GM10266 (cell line): Measurements from ENCODE around the gene OR52K2.

ENCODE experiments used
- DNase-seq: peaks from one replicate; pipeline ENCODE4 v3.0.0; 2012; ENCODE audit errors: extremely low spot score
- TF ChIP-seq, protein P1 (sequence below): IDR thresholded peaks from 2 replicates; pipeline ENCODE4 v1.5.1; 2012; ENCODE audit warnings: mild to moderate bottlenecking, low read depth; ENCODE audit not compliant: control insufficient read depth, insufficient read depth; ENCODE audit errors: missing control alignments

Gene OR52K2

DNA sequence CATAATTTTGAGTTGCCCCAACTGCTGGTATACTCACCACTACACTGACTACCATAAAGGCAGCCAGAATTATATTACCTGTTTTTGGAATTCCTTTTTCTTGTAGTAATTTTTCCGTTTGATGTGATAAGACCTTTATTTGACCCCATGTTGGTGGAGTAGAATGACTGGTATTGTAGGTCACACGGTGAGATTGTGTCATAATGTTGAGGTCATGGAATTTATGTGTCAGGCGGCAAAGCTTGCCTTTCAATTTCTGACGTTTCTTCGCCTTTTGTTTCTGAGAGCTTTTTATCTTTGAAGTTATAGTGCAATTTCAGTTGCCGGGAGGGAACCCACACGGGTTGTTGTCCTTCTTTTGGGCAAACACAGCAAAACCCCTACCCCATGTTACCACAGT lies 46.4 kb downstream of the OR52K2 start:
- TF ChIP-seq, protein P1, sequence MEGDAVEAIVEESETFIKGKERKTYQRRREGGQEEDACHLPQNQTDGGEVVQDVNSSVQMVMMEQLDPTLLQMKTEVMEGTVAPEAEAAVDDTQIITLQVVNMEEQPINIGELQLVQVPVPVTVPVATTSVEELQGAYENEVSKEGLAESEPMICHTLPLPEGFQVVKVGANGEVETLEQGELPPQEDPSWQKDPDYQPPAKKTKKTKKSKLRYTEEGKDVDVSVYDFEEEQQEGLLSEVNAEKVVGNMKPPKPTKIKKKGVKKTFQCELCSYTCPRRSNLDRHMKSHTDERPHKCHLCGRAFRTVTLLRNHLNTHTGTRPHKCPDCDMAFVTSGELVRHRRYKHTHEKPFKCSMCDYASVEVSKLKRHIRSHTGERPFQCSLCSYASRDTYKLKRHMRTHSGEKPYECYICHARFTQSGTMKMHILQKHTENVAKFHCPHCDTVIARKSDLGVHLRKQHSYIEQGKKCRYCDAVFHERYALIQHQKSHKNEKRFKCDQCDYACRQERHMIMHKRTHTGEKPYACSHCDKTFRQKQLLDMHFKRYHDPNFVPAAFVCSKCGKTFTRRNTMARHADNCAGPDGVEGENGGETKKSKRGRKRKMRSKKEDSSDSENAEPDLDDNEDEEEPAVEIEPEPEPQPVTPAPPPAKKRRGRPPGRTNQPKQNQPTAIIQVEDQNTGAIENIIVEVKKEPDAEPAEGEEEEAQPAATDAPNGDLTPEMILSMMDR = no peak
- no peak for DNase-seq

- TF ChIP-seq, protein P1 = no peak
- no peak for DNase-seq
Observed at GRCh38 chr11:4495986-4496385, 46.9 kb downstream of the OR52K2 start.

GRCh38 chr11:4496557-4497248 lies 47.6 kb downstream of the OR52K2 start:
- TF ChIP-seq, protein P1 = no peak
- DNase-seq = no peak
